ENCODE results near the gene BBS9.
A peak's percentile ranks its signal among the peaks of the same experiment; 100 is the strongest.

The BBS9 gene

DNA sequence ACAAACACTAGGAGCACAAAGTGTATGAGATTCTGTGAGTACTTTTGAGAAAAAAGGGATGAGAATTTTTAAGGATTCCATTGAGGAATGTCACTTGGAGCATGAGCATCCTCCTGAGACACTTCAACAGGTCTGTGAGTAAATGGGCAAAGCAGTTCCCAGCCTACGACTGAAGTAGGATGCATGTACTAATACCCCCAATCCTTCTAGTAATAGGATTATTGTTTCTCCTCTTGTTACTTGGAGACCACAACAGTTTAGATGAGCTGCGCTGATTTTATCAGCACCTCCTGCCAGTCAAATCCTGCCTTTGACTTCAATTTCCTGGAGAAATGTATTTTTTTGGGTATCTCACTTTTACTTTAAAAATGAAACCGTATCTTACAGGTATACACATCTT, 820 bp downstream of the BBS9 start:
- Histone ChIP-seq H3K9me3 (no peaks in the 10 kb centered on the region), H3K27me3 (no peaks in the 10 kb centered on the region), H3K36me3 (no peaks in the 10 kb centered on the region), H3K4me1 (peaks cover 0 to 17% (median 9%) of the 10 kb centered on the region in 4 donors), H3K4me3 (peak overlapping the region; percentile 64 to 92), H3K27ac (peak overlapping the region in 1 of 2 donors; percentile 79)
- DNase-seq, result no peak
- TF ChIP-seq, protein P1, sequence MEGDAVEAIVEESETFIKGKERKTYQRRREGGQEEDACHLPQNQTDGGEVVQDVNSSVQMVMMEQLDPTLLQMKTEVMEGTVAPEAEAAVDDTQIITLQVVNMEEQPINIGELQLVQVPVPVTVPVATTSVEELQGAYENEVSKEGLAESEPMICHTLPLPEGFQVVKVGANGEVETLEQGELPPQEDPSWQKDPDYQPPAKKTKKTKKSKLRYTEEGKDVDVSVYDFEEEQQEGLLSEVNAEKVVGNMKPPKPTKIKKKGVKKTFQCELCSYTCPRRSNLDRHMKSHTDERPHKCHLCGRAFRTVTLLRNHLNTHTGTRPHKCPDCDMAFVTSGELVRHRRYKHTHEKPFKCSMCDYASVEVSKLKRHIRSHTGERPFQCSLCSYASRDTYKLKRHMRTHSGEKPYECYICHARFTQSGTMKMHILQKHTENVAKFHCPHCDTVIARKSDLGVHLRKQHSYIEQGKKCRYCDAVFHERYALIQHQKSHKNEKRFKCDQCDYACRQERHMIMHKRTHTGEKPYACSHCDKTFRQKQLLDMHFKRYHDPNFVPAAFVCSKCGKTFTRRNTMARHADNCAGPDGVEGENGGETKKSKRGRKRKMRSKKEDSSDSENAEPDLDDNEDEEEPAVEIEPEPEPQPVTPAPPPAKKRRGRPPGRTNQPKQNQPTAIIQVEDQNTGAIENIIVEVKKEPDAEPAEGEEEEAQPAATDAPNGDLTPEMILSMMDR (IDR thresholded peaks at IDR 0.05), result no peak
- intact Hi-C loops (cut with DNase I; ENCODE audit: low total_unique reads), result no loop called here

DNA sequence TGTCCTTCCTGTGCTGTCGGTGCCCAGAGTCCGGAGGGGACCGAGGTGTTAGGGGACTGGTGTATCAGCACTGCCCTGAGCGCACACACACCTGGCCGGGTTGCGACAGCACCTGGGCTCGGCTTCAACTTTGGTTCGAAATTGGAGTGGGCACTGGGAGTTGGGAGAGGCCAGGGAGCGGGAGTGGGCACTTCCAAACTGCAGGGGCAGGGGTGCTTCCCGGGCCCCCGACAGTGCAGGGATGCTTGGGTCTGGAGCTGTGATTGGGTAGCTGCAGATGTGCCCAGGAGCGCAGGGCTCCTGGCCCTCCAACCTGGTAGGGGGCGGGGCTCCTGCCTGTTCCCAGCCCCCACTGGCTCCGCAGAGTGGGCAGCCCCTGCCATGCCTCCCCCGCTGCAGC, 7.7 kb downstream of the BBS9 start:
- intact Hi-C loops (cut with DNase I; ENCODE audit: low total_unique reads), result no loop called here
- H3K36me3 ChIP-seq, result no peaks in the 10 kb centered on the region
- H3K27me3 ChIP-seq, result no peaks in the 10 kb centered on the region
- DNase-seq, result no peak
- H3K4me3 ChIP-seq, result no peak overlapping the region
- H3K9me3 ChIP-seq, result no peaks in the 10 kb centered on the region
- H3K27ac ChIP-seq, result no peak overlapping the region
- H3K4me1 ChIP-seq, result no peaks in the 10 kb centered on the region
- TF ChIP-seq, protein P1 (IDR thresholded peaks at IDR 0.05), result no peak

DNA sequence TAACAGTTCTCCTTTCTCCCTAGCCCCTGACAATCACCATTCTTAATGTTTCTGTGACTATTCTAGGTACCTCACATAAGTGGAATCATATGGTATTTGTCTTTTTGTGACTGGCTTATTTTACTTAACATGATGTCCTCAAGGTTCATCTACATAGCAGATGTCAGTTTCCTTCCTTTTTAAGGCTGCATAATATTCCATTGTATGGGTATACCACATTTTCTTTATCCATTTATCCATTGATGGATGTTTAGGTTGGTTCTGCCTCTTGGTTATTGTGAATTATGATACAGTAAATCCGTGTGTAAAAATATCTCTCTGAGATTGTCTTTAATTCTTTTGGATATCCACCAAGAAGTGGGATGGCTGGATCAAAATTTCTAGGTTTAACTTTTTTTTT, 13.2 kb downstream of the BBS9 start:
- Histone ChIP-seq H3K4me3 (no peak overlapping the region), H3K36me3 (no peaks in the 10 kb centered on the region), H3K27me3 (no peaks in the 10 kb centered on the region), H3K4me1 (peaks cover 0 to 4% (median 0%) of the 10 kb centered on the region in 4 donors), H3K27ac (no peak overlapping the region), H3K9me3 (peaks cover 0 to 3% (median 0%) of the 10 kb centered on the region in 3 donors)
- intact Hi-C loops (cut with DNase I; ENCODE audit: low total_unique reads), result no loop called here
- DNase-seq, result no peak
- TF ChIP-seq, protein P1 (IDR thresholded peaks at IDR 0.05), result no peak

DNA sequence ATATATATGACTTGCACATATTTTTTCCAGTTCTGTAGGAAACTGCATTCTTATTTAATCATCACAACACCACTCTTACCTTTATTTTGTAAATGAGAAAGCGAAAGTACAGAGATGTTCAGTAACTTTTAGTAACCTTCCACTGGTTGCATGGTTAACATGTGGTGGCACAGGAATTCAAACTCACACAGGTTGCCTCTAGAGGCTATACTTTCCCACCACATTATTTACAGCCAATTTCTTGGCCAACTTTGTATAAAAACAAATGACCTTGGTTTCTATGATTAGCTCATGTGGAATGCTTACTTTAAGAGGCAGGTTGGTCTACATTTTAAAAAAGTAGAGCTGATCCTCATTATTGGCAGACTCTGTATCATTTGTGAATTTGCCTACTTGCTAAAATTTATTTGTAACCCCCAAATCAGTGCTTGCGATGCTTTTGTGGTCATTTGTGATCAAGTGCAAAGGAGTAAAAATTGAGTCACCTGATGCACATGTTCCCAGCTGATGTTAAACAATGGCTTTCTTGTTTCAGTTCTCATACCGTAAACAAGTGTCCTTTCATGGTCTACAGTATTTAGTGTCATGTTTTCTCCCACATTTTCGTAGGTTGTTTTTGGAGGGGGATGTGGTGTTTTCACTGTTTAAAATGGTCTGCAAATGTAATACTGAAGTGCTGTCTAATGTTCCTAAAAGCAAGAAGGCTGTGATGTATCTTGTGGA, 14.8 kb downstream of the BBS9 start:
- no peak overlapping the region for H3K27ac ChIP-seq
- TF ChIP-seq, protein P1 (IDR thresholded peaks at IDR 0.05), result no peak

DNA sequence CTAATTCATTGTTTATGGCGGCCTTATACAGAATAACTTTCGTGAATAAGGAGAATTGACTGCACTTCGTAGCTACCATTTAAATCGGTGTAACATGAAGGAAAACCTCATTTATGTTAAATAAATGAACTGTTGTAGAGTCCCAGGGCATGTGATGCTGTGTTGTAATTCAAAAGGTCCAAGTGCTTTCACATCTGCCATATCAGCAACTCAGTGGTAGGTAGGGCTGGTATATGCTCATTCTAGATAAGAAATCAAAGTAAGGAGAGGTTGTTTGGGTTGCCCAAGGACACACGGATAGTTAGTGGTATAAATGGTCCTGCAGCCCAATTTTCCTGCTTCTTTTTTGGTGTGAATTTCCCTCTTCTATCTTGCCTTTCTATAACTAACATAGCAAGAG, 15.8 kb downstream of the BBS9 start:
- no peak overlapping the region for H3K4me3 ChIP-seq
- no peaks in the 10 kb centered on the region for H3K27me3 ChIP-seq
- H3K9me3 ChIP-seq, result peaks cover 0 to 3% (median 0%) of the 10 kb centered on the region in 3 donors
- H3K36me3 ChIP-seq, result no peaks in the 10 kb centered on the region
- intact Hi-C loops (cut with DNase I; ENCODE audit: low total_unique reads), result no loop called here
- TF ChIP-seq, protein P1 (IDR thresholded peaks at IDR 0.05), result no peak
- DNase-seq, result no peak
- H3K4me1 ChIP-seq, result peaks cover 0 to 4% (median 0%) of the 10 kb centered on the region in 4 donors
- no peak overlapping the region for H3K27ac ChIP-seq

More for the DNA sequence above, 14.8 kb downstream of the BBS9 start:
- DNase-seq, result no peak
- H3K36me3 ChIP-seq, result no peaks in the 10 kb centered on the region
- no peak overlapping the region for H3K4me3 ChIP-seq
- peaks cover 0 to 4% (median 0%) of the 10 kb centered on the region in 4 donors for H3K4me1 ChIP-seq
- intact Hi-C loops (cut with DNase I; ENCODE audit: low total_unique reads), result no loop called here
- H3K9me3 ChIP-seq, result peaks cover 0 to 3% (median 0%) of the 10 kb centered on the region in 3 donors
- no peaks in the 10 kb centered on the region for H3K27me3 ChIP-seq
